Retina (tissue), 1 donor: ENCODE measurements around the gene SPEG.

ENCODE experiments used
- DNase-seq: peaks from one replicate; pipeline ENCODE4 v3.0.0-alpha.2; 2016

The SPEG gene

GRCh38 chr2:219515874-219516629 lies 81.4 kb downstream of the SPEG start:
- no peak for DNase-seq

GRCh38 chr2:219516888-219517287 lies 82.2 kb downstream of the SPEG start:
- no peak for DNase-seq

GRCh38 chr2:219517954-219518778 lies 83.5 kb downstream of the SPEG start:
- no peak for DNase-seq

DNA sequence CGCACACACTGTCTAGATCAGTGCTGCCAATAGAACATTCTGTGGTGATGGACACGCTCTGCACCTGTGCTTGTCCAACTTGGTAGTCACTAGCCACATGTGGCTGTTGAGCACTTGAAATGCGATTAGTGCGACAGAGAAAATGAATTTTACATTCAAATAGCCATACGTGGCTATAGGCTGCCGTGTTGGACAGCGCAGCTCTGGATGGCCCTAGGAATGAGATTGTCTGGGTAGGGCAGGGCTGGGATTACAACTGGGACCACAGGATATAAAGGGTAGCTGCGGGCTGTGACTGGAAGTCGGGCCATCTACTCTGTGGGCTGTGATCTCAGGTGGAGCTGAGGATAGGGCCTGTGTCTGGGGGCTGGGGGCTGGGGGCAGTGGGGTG lies 84.9 kb downstream of the SPEG start:
- no peak for DNase-seq

GRCh38 chr2:219520079-219520478 lies 85.4 kb downstream of the SPEG start:
- DNase-seq = peak; percentile 39

DNA sequence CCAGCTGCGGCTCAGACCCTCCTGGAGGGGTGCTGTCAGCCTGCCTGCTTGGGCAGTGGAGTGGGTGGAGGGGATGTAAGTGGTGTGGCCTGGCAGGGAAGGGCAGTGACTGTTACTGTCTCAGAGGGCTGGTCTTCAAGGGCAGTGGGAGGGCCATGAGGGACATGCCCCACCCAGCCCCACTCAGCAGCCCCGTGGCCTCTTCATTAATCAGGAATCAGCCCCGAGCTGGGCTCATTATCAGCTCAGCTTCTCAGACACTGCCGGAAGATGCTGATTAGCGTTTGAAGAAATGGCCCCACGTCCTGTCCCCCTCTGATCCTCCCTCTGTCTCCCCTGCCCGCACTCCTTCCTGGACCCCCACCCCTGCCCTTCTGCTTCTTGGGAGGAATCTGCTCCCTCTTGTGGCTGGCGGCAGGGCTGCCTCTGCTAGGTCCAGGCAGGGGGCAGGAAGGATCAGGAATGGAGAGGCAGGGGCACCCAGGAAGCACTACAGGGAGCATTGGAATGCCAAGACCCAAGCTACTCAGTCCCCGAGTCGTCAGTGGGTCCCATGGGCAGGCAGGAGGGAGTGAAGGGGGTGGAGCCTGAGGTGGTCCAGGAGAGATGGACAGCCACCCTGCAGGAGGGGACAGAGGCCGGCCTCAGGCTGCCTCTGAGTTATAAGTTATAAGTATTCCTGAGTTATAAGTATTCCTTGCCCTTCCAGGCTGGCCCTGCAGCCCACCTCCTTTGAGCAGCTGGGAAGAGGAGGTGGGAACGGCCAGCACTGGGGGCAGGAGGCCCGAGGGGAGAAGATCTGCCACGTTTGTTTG lies 86.6 kb downstream of the SPEG start:
- peak; percentile 79 for DNase-seq

GRCh38 chr2:219522111-219523030 lies 87.7 kb downstream of the SPEG start:
- no peak for DNase-seq

- DNase-seq = no peak
Measured at GRCh38 chr2:219523031-219523671, 88.5 kb downstream of the SPEG start.

DNA sequence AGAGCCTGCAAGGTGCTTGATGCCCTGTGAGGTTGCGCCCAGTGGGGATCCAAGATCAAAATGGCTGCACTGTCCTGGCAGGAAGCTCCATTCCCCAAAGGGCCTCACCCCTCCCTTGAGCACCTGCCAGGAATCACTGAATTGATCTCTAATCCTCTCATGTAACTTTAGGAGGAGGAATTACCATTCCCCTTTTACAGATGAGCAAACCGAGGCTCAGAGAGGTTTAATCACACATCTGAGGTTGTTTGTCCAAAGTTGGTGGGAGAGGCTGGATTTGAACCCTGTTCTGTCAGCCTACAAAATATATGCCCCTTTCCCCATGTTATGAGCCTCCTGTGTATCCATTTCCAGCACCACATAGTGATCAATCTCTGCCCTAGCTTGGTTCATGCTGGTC lies 90.2 kb downstream of the SPEG start:
- no peak for DNase-seq

GRCh38 chr2:219525533-219526232 lies 91.0 kb downstream of the SPEG start:
- DNase-seq = peak; percentile 66

DNA sequence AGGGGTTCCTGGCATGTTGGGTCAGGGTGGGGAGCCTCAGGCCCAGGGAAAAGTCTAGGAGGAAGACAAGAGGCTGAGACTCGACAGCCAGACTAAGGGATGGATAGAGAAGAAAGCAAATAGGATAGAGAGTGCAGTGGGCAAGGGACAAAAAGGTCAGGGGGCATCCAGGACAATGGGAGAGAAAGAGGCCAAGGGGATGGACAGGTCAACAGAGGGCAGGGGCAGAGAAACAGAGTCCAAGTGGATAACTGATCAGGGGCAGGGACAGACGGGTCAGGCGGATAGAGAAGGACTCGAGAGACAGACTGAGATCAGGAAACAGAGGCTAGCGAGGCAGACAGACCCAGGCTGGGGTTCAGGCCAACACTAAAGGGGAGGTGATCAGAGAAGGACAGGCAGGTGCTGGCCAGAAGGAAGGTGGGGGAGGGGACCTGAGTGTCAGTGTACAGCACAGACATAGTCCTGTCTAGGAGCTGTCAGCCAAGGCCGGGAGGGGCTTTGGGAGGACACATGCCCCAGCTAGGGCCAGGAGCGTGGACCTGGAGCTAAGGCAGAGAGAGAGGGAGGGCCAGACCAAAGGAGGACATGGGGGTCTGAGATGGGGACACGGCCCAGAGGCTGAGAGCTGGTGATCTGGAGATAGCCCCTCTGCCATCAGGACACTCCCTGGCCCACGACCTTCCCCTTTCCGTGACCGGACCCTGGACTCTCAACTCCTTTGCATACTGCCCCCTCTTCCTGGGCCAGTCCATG lies 91.9 kb downstream of the SPEG start:
- no peak for DNase-seq

DNA sequence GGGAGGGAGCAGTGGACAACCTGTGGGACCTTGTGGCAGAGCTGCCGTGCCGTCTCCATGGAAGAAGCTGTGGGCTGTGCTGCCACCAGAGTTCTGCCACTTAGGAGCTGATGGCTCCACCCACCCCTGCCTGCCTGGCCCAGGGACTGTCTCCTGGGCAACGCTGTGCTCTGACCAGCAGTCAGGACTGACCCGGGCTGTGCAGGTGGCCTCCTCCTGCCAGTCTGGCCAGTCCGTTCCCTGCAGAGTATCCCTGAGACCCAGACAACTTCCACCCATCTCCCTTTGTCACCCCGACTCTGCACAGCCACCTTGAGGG lies 92.4 kb downstream of the SPEG start:
- DNase-seq = peak; percentile 50

- no peak for DNase-seq
Measured at GRCh38 chr2:219527472-219527871, 92.8 kb downstream of the SPEG start.

- peak; percentile 93 for DNase-seq
Measured at GRCh38 chr2:219530048-219530963, 95.7 kb downstream of the SPEG start.

DNA sequence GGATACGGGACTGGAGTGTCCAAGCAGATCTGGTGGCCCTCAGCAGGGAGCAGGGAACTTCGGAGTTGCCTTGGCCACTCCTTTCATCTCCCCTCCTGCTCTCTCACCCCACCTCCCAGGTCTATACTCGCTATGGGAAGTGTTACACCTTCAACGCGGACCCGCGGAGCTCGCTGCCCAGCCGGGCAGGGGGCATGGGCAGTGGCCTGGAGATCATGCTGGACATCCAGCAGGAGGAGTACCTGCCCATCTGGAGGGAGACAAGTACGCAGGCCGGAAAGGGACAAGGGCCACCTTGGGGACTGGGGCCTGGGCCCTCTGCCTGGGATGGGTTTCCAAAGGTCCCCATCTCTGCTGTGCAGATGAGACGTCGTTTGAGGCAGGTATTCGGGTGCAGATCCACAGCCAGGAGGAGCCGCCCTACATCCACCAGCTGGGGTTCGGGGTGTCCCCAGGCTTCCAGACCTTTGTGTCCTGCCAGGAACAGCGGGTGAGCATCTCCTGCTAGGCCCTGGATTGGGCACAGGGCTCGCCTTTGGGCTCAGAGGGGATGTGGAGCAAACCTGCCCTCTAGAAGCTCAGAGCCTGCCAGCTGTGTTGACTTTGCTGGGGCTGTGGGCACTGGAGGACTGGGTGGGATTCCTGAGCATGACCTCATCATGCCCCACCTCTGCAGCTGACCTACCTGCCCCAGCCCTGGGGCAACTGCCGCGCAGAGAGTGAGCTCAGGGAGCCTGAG lies 97.2 kb downstream of the SPEG start:
- DNase-seq = no peak

GRCh38 chr2:219532378-219532649 lies 97.7 kb downstream of the SPEG start:
- no peak for DNase-seq

DNA sequence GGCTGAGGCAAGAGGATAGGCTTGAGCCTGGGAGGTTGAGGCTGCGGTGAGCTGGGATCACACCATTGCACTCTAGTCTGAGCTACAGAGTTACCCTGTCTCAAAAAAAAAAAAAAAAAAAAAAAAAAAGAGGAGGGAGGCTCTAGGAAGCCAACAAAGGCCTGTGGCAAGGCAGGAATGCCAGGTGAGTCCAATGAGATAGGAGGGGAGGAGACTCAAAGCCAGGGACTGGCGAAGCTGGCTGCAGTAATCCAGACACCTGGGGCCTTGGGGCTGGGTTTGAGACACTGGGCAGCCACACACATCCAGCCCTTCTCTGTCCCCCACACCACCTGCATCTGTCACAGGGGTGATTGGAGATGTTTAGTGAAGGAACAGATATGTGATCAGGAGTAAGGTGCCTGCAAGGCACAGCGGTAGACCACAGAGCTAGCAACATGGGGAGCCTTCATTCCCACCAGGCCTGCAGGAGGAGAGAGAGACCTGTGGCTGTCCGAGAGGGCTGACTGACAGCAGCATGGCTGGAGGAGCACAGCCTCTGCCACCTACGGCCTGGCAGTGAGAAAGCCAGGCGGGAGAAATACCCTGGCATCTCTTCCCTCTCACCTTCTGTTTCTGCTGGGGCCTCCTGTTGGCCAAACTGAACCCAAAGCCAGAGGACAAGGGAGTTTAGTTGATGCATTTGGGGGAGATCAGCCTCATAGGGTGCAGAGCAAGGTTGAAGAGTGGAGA lies 99.5 kb downstream of the SPEG start:
- no peak for DNase-seq

- no peak for DNase-seq
Measured at GRCh38 chr2:219536425-219536824, 101.8 kb downstream of the SPEG start.
